Mammary microvascular endothelial cell (primary cell): ENCODE data around the gene OSBPL3. TPM values are rescaled to one million over a fixed set of nuclear protein-coding genes. Genes with fewer than 3 reads are reported as not detected.

Experiments used
- total RNA-seq: library from RNA; depleted of rRNA; stranded (reverse); fragments of >200 nt; gene quantifications from 2 replicates; pipeline ENCODE4 v1.2.3, GENCODE V29; 2015

The OSBPL3 gene
- 25.6 and 28.7 TPM in 2 replicates for total RNA-seq

GRCh38 chr7:24979863-24980533, at the start of gene OSBPL3:
Gene OSBPL3, minus strand, starts transcription at chr7:24980178. Its CDS starts 87,706 bp downstream, at chr7:24892472.

GRCh38 chr7:24757353-24758275, 222.4 kb downstream of the OSBPL3 start, which contains the start of gene GSDME:
Gene GSDME, minus strand, starts transcription at chr7:24757464. Its CDS starts 7,690 bp downstream, at chr7:24749774.

Other genes starting within 250 kb of the OSBPL3 start
- gene GSDME, start 222.7 kb downstream of the OSBPL3 start, total RNA-seq = 32.9 and 34.9 TPM in 2 replicates
- gene CYCS, start 145.1 kb upstream of the OSBPL3 start, total RNA-seq = 75.1 and 93.4 TPM in 2 replicates
- gene NPVF, start 248.3 kb upstream of the OSBPL3 start, total RNA-seq = not detected in 2 replicates